ENCODE results near the gene MTA1. TPM values are rescaled to one million over a fixed set of nuclear protein-coding genes. Genes with fewer than 3 reads are reported as not detected.

MTA1 gene
- total and polyA plus RNA-seq, 2 donors from 2014 or later, result 30.4 to 112 TPM

- Histone ChIP-seq H3K27me3 (ENCODE audit: control insufficient read depth, insufficient read depth, low read length) (no peaks in the 10 kb centered on the region), H3K9ac (ENCODE audit: low read length in 3 of 3) (no peak overlapping the region), H3K4me1 (ENCODE audit: control insufficient read depth in 2 of 3, insufficient read depth in 2 of 3, low read depth in 1 of 3, low read length in 3 of 3) (peaks cover 0 to 34% (median 8%) of the 10 kb centered on the region in 3 donors), H3K27ac (ENCODE audit: low read depth in 2 of 2, low read length in 2 of 2) (peak overlapping the region; percentile 43 to 72), H3K9me3 (ENCODE audit: control insufficient read depth in 2 of 3, insufficient read depth in 1 of 3, low read length in 3 of 3) (no peaks in the 10 kb centered on the region), H3K36me3 (ENCODE audit: control insufficient read depth in 2 of 3, insufficient read depth in 3 of 3, low read length in 3 of 3) (peaks cover 0 to 2% (median 0%) of the 10 kb centered on the region in 3 donors), H3K4me3 (ENCODE audit: low read length in 3 of 3) (no peak overlapping the region)
- DNase-seq (peak in 3 of 5 donors; percentile 10 to 84 (median 66)), FAIRE-seq (no peak)
- intact Hi-C loops (cut with DNase I), result no loop called here
- TF ChIP-seq CTCF (IDR thresholded peaks at IDR 0.05; ENCODE audit: borderline replicate concordance, extremely low read depth, insufficient read depth), result peak; percentile 10
These were observed 49.1 kb downstream of the MTA1 start for GRCh38 chr14:105468621-105469241.

GRCh38 chr14:105469456-105470349, 50.1 kb downstream of the MTA1 start:
- peak overlapping the region; percentile 43 to 72 for H3K27ac ChIP-seq (ENCODE audit: low read depth in 2 of 2, low read length in 2 of 2)
- no peak overlapping the region for H3K9ac ChIP-seq (ENCODE audit: low read length in 3 of 3)
- intact Hi-C loops (cut with DNase I), result no loop called here
- H3K36me3 ChIP-seq (ENCODE audit: control insufficient read depth in 2 of 3, insufficient read depth in 3 of 3, low read length in 3 of 3), result no peaks in the 10 kb centered on the region
- DNase-seq, result peak; percentile 49 to 96 (median 66)
- TF ChIP-seq CTCF (IDR thresholded peaks at IDR 0.05; ENCODE audit: borderline replicate concordance, extremely low read depth, insufficient read depth), result no peak
- no peaks in the 10 kb centered on the region for H3K27me3 ChIP-seq (ENCODE audit: control insufficient read depth, insufficient read depth, low read length)
- peaks cover 0 to 37% (median 8%) of the 10 kb centered on the region in 3 donors for H3K4me1 ChIP-seq (ENCODE audit: control insufficient read depth in 2 of 3, insufficient read depth in 2 of 3, low read depth in 1 of 3, low read length in 3 of 3)
- FAIRE-seq, result no peak
- H3K9me3 ChIP-seq (ENCODE audit: control insufficient read depth in 2 of 3, insufficient read depth in 1 of 3, low read length in 3 of 3), result no peaks in the 10 kb centered on the region
- H3K4me3 ChIP-seq (ENCODE audit: low read length in 3 of 3), result no peak overlapping the region

GRCh38 chr14:105470350-105471296, 51.0 kb downstream of the MTA1 start:
- intact Hi-C loops (cut with DNase I), result no loop called here
- Histone ChIP-seq H3K9ac (ENCODE audit: low read length in 3 of 3) (no peak overlapping the region), H3K36me3 (ENCODE audit: control insufficient read depth in 2 of 3, insufficient read depth in 3 of 3, low read length in 3 of 3) (no peaks in the 10 kb centered on the region), H3K27me3 (ENCODE audit: control insufficient read depth, insufficient read depth, low read length) (no peaks in the 10 kb centered on the region), H3K4me3 (ENCODE audit: low read length in 3 of 3) (no peak overlapping the region), H3K27ac (ENCODE audit: low read depth in 2 of 2, low read length in 2 of 2) (peak overlapping the region; percentile 43 to 65), H3K4me1 (ENCODE audit: control insufficient read depth in 2 of 3, insufficient read depth in 2 of 3, low read depth in 1 of 3, low read length in 3 of 3) (peaks cover 0 to 37% (median 8%) of the 10 kb centered on the region in 3 donors), H3K9me3 (ENCODE audit: control insufficient read depth in 2 of 3, insufficient read depth in 1 of 3, low read length in 3 of 3) (no peaks in the 10 kb centered on the region)
- FAIRE-seq (no peak), DNase-seq (peak in 3 of 5 donors; percentile 58 to 82 (median 58))
- no peak for TF ChIP-seq CTCF (IDR thresholded peaks at IDR 0.05; ENCODE audit: borderline replicate concordance, extremely low read depth, insufficient read depth)
